Measurements from ENCODE around the gene APCDD1L. TPM values are rescaled to one million over a fixed set of nuclear protein-coding genes. Genes with fewer than 3 reads are reported as not detected.

The APCDD1L gene
- total RNA-seq, 4 donors from 2014 or later, result not detected

DNA sequence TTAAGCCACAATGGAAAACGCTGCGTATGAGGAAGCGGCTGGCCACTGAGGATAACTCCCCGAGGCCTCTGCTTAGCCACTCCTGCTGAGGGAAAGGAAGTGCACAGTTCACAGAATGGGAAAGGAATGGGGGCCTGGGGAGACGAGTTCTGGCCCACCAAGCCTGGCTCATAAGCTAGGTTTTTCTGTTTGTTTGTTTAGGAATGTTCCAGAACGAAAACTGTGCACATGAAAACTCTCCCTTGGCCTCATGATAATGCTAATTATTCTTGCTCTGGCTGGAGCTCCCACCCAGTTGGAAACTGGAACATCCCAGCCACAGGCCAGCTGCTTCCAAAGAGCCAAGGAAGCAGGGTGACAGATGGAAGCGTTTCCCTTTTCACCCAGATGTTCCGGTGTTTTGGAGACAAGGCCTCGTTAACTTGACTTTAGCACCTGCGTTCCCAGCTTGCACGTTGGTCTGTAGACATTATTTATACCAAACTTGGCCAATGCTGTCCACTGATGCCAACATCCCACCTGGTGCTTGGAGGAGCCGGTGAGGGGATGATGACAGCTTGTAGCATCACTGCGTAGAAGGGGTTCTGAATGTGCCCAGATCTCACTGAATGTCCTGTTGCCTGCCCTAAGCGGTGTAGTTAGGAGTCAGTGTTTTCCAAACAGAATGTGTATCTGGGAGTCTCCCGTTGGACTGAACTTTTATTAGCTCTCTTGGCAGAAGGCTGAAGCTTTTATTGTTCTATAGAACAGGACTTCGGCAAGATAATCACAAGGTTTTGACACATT lies 34.5 kb downstream of the APCDD1L start:
- TF ChIP-seq, protein P1, sequence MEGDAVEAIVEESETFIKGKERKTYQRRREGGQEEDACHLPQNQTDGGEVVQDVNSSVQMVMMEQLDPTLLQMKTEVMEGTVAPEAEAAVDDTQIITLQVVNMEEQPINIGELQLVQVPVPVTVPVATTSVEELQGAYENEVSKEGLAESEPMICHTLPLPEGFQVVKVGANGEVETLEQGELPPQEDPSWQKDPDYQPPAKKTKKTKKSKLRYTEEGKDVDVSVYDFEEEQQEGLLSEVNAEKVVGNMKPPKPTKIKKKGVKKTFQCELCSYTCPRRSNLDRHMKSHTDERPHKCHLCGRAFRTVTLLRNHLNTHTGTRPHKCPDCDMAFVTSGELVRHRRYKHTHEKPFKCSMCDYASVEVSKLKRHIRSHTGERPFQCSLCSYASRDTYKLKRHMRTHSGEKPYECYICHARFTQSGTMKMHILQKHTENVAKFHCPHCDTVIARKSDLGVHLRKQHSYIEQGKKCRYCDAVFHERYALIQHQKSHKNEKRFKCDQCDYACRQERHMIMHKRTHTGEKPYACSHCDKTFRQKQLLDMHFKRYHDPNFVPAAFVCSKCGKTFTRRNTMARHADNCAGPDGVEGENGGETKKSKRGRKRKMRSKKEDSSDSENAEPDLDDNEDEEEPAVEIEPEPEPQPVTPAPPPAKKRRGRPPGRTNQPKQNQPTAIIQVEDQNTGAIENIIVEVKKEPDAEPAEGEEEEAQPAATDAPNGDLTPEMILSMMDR (IDR thresholded peaks at IDR 0.05), result no peak
- no peak for TF ChIP-seq POLR2A (IDR thresholded peaks at IDR 0.05)
- Histone ChIP-seq H3K9me3 (peaks cover 0 to 5% (median 0%) of the 10 kb centered on the region in 4 donors), H3K4me3 (no peak overlapping the region), H3K27me3 (no peaks in the 10 kb centered on the region), H3K36me3 (no peaks in the 10 kb centered on the region), H3K27ac (no peak overlapping the region), H3K4me1 (no peaks in the 10 kb centered on the region)
- no peak for DNase-seq

GRCh38 chr20:58479726-58480440 lies 35.3 kb downstream of the APCDD1L start:
- no peaks in the 10 kb centered on the region for H3K27me3 ChIP-seq
- H3K4me3 ChIP-seq, result no peak overlapping the region
- H3K36me3 ChIP-seq, result no peaks in the 10 kb centered on the region
- no peaks in the 10 kb centered on the region for H3K4me1 ChIP-seq
- peaks cover 0 to 5% (median 0%) of the 10 kb centered on the region in 4 donors for H3K9me3 ChIP-seq
- TF ChIP-seq, protein P1 (IDR thresholded peaks at IDR 0.05), result no peak
- TF ChIP-seq POLR2A (IDR thresholded peaks at IDR 0.05), result no peak
- DNase-seq, result no peak
- H3K27ac ChIP-seq, result no peak overlapping the region

DNA sequence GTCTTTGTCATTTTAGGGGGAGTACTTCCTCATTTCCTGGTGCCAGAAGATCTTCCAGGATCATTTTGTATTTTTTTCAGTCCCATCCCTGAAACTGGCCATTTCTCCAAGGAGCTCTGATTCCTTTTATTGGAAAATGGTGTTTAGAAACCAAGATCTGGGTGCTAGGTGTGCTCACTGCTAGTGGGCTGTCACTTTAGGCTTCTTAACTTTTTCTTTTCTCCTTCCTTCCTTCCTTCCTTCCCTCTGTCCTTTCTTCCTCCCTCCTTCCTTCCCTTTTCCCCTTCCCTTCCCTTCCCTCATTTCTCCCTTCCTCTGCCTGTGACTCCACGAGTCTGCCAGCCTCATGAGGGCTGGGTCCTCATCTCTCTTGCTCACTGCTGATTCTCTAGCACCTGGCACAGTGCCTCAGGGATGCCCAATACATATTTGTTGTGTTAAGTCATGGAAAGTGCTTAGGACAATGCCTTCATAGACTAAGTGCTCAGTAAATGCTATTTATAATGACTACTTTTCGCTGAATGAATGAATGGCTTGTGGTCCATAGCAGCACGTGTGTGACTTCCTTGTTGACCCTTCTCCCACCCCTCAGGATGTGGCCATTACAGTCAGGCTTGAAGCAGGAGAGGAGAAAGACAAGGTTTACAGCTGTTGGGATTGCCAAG lies 36.9 kb downstream of the APCDD1L start:
- Histone ChIP-seq H3K36me3 (no peaks in the 10 kb centered on the region), H3K27ac (no peak overlapping the region), H3K4me3 (no peak overlapping the region), H3K4me1 (no peaks in the 10 kb centered on the region), H3K27me3 (no peaks in the 10 kb centered on the region), H3K9me3 (peaks cover 0 to 5% (median 0%) of the 10 kb centered on the region in 4 donors)
- TF ChIP-seq, protein P1 (IDR thresholded peaks at IDR 0.05), result no peak
- TF ChIP-seq POLR2A (IDR thresholded peaks at IDR 0.05), result no peak
- DNase-seq, result no peak

GRCh38 chr20:58475466-58475865 lies 39.7 kb downstream of the APCDD1L start:
- H3K9me3 ChIP-seq, result peaks cover 0 to 5% (median 0%) of the 10 kb centered on the region in 4 donors
- no peak for DNase-seq
- TF ChIP-seq, protein P1 (IDR thresholded peaks at IDR 0.05), result no peak
- no peak for TF ChIP-seq POLR2A (IDR thresholded peaks at IDR 0.05)
- H3K4me3 ChIP-seq, result no peak overlapping the region
- no peaks in the 10 kb centered on the region for H3K27me3 ChIP-seq
- no peaks in the 10 kb centered on the region for H3K36me3 ChIP-seq
- no peaks in the 10 kb centered on the region for H3K4me1 ChIP-seq
- H3K27ac ChIP-seq, result no peak overlapping the region

DNA sequence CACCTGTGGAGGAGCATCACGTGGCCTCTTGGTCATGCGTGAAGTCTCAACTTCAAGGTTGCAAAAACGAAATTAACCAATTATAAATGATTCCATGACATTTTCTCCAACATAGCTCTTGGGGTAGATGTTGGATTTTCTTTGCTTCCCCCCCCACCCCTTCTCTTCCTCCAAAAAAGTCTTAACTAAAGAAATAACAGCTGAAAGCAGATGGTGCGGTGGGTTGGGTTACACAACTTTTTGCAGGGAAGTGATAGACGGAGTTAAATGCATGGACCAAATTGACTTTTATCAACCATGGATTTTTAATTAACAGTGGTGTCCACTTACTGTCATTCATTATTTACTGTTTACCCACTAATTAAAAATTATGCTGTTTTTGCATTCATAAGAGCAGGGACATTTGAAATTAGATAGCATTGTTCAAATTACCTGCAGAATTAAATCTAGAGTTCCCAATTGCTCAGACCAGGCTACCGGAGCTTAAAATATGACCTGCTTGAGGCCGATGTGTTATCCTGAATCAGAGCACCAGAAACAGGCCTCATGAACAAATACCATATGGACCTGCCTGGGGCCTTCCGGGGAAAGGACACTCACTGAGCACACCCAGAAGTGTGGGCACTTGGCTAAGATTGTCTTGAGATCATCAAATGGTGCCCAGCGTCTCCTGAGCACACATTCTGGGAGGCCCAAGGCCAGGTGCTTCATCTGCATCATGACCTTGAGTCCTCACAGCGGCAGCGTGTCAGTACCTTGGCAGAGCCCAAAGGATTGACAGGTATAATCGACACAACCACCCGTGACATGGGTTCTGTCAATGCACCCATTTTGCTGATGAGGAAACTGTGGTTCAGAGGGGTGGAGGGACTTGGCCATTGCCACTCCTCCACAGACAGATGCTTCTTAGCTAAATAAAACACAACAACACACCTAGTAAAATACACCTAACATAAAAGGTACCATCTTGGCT lies 41.5 kb downstream of the APCDD1L start:
- Histone ChIP-seq H3K27me3 (no peaks in the 10 kb centered on the region), H3K4me3 (no peak overlapping the region), H3K27ac (no peak overlapping the region), H3K4me1 (no peaks in the 10 kb centered on the region), H3K36me3 (no peaks in the 10 kb centered on the region), H3K9me3 (peaks cover 0 to 5% (median 0%) of the 10 kb centered on the region in 4 donors)
- TF ChIP-seq POLR2A (IDR thresholded peaks at IDR 0.05), result no peak
- TF ChIP-seq, protein P1 (IDR thresholded peaks at IDR 0.05), result no peak
- DNase-seq, result no peak

Measured in Peyer's patch (tissue), 4 donors.